AG04449 (cell line): Measurements from ENCODE around the gene KAZN.

Experiments used
- CTCF ChIA-PET: fragments of 350-600 bp; formaldehyde crosslinking; extraction: SDS; loops from one replicate; lab custom pipeline; 2021; ENCODE audit warnings: antibody characterized with exemption; lab: Yijun Ruan, JAX
- POLR2A ChIA-PET: fragments of 400-600, 350-600 bp; formaldehyde crosslinking; extraction: SDS; loops from one replicate; lab custom pipeline; 2020; ENCODE audit warnings: antibody characterized with exemption, inconsistent platforms; lab: Yijun Ruan, JAX
- DNase-seq: peaks from one replicate; pipeline ENCODE4 v3.0.0-alpha.2; 2010; ENCODE audit warnings: low read depth, low spot score
- H3K4me3 ChIP-seq: 2 replicates; pipeline ENCODE4 v1.5.1; 2011; ENCODE audit warnings: low read depth, mild to moderate bottlenecking, control low read depth, low read length
- CTCF ChIP-seq: IDR thresholded peaks from one replicate; pipeline ENCODE4 v1.5.1; 2011; ENCODE audit warnings: mild to moderate bottlenecking, moderate library complexity, low read length, control low read depth, inconsistent platforms; ENCODE audit not compliant: insufficient read depth; ENCODE audit errors: missing control alignments

KAZN gene

GRCh38 chr1:14817223-14818170 lies 219.0 kb downstream of the KAZN start:
- ChIA-PET POLR2A (no interaction called here), CTCF (interaction anchor here (1.0 kb wide), 1 partner anchor 210 kb away, joined by 3 read pairs; no protein-coding TSS in a partner anchor)
- H3K4me3 ChIP-seq = no peak overlapping the region
- TF ChIP-seq CTCF = no peak
- no peak for DNase-seq

- POLR2A ChIA-PET = no interaction called here
- CTCF ChIA-PET = no interaction called here
- no peak for TF ChIP-seq CTCF
- no peak overlapping the region for H3K4me3 ChIP-seq
- DNase-seq = no peak
Measured at GRCh38 chr1:14820295-14821085, 222.0 kb downstream of the KAZN start.

- POLR2A ChIA-PET = no interaction called here
- H3K4me3 ChIP-seq = no peak overlapping the region
- TF ChIP-seq CTCF = no peak
- DNase-seq = no peak
- CTCF ChIA-PET = no interaction called here
Measured at GRCh38 chr1:14822493-14822892, 224.0 kb downstream of the KAZN start.

- ChIA-PET POLR2A (no interaction called here), CTCF (no interaction called here)
- no peak for DNase-seq
- no peak for TF ChIP-seq CTCF
- no peak overlapping the region for H3K4me3 ChIP-seq
Measured at GRCh38 chr1:14822996-14823395, 224.5 kb downstream of the KAZN start.

GRCh38 chr1:14824314-14824915 lies 225.9 kb downstream of the KAZN start:
- DNase-seq = no peak

More at GRCh38 chr1:14824314-14824915, 225.9 kb downstream of the KAZN start:
- CTCF ChIA-PET = no interaction called here
- no peak for TF ChIP-seq CTCF
- H3K4me3 ChIP-seq = no peak overlapping the region
- POLR2A ChIA-PET = no interaction called here
